HG03064 (cell line): Measurements from ENCODE around the gene GRPEL1.
"Not testable (repeated sequence)": the region's sequence is repeated elsewhere in the genome, so short reads cannot be mapped to it uniquely, and the experiment has no call there.

Experiments
- ATAC-seq: cut with Tn5 transposase; IDR thresholded peaks from one replicate; pipeline ENCODE4 v1.9.1; 2021; ENCODE audit warnings: low read depth; ENCODE audit not compliant: unreplicated experiment

GRPEL1 gene

GRCh38 chr4:7067452-7068278 is at the start of gene GRPEL1:
Gene GRPEL1 (minus strand): TSS chr4:7068064. CDS start chr4:7068032, 32 bp downstream.
- ATAC-seq: peak; percentile 85

GRCh38 chr4:7116705-7117104 is 48.8 kb upstream of the GRPEL1 start:
- no peak for ATAC-seq

- ATAC-seq: no peak
Observed at GRCh38 chr4:7115557-7116340, 47.9 kb upstream of the GRPEL1 start.

- ATAC-seq: no peak
Observed at GRCh38 chr4:7112656-7113055, 44.8 kb upstream of the GRPEL1 start.

GRCh38 chr4:7111441-7111840 is 43.6 kb upstream of the GRPEL1 start:
- ATAC-seq: no peak

- no peak for ATAC-seq
Observed at GRCh38 chr4:7110546-7110945, 42.7 kb upstream of the GRPEL1 start.

- no peak for ATAC-seq
Observed at GRCh38 chr4:7109169-7109568, 41.3 kb upstream of the GRPEL1 start.

GRCh38 chr4:7108660-7109059 is 40.8 kb upstream of the GRPEL1 start:
- ATAC-seq: no peak

GRCh38 chr4:7108046-7108625 is 40.3 kb upstream of the GRPEL1 start:
- ATAC-seq: no peak

GRCh38 chr4:7107166-7107905 is 39.5 kb upstream of the GRPEL1 start:
- ATAC-seq: no peak

- ATAC-seq: no peak
Observed at GRCh38 chr4:7105276-7105675, 37.4 kb upstream of the GRPEL1 start.

- no peak for ATAC-seq
Observed at GRCh38 chr4:7104366-7105031, 36.6 kb upstream of the GRPEL1 start.

- ATAC-seq: no peak
Observed at GRCh38 chr4:7103607-7104365, 35.9 kb upstream of the GRPEL1 start.

GRCh38 chr4:7103031-7103606 is 35.3 kb upstream of the GRPEL1 start:
- peak; percentile 66 for ATAC-seq

GRCh38 chr4:7102516-7102909 is 34.6 kb upstream of the GRPEL1 start:
- ATAC-seq: not testable (repeated sequence)

GRCh38 chr4:7101692-7102515 is 34.0 kb upstream of the GRPEL1 start:
- peak; percentile 53 for ATAC-seq

- ATAC-seq: no peak
Observed at GRCh38 chr4:7096236-7096635, 28.4 kb upstream of the GRPEL1 start.

GRCh38 chr4:7095611-7096155 is 27.8 kb upstream of the GRPEL1 start:
- ATAC-seq: no peak
